ACHN (cell line): Measurements from ENCODE around the gene TP53BP2.

Experiments used
- DNase-seq: peaks from one replicate; pipeline ENCODE4 v3.0.0-alpha.2; 2015
- in situ Hi-C: cut with HindIII; loops from 2 replicates; pipeline ENCODE4 v1.10.0; 2017; ENCODE audit warnings: low sequenced_read_pairs, low pct_ligation_motif_present, low pct_unique_long_range_greater_than_20kb

TP53BP2 gene

GRCh38 chr1:223733898-223734852, 111.6 kb downstream of the TP53BP2 start:
- in situ Hi-C loops, result no loop called here
- DNase-seq, result no peak

- DNase-seq, result no peak
- in situ Hi-C loops, result no loop called here
These were observed 112.6 kb downstream of the TP53BP2 start for GRCh38 chr1:223732993-223733798.

- no peak for DNase-seq
- in situ Hi-C loops, result no loop called here
These were observed 114.5 kb downstream of the TP53BP2 start for GRCh38 chr1:223731133-223731770.

- in situ Hi-C loops, result no loop called here
These were observed 115.1 kb downstream of the TP53BP2 start for GRCh38 chr1:223730479-223731132.

GRCh38 chr1:223729906-223730305, 115.8 kb downstream of the TP53BP2 start:
- DNase-seq, result no peak
- in situ Hi-C loops, result no loop called here

More at GRCh38 chr1:223730479-223731132, 115.1 kb downstream of the TP53BP2 start:
- DNase-seq, result no peak
